Thyroid gland (tissue), 4 donors: ENCODE results near the gene MEOX2. TPM values are rescaled to one million over a fixed set of nuclear protein-coding genes. Genes with fewer than 3 reads are reported as not detected.

Source experiments
- DNase-seq, 2 donors: peaks; one replicate each; pipeline ENCODE4 v3.0.0-alpha.2; 2019
- H3K27ac ChIP-seq, 3 donors: fragments of 200-600 bp; sonication (generic); 1 replicate in 2 of 3; 2 replicates in 1 of 3; pipeline ENCODE4 v1.5.1; 2016 to 2019; ENCODE audit warnings: mild to moderate bottlenecking in 1 of 3, moderate library complexity in 1 of 3
- H3K27me3 ChIP-seq: fragments of 200-600 bp; sonication (generic); one replicate; pipeline ENCODE4 v1.5.1; 2019
- H3K36me3 ChIP-seq, 2 donors: fragments of 200-600 bp; sonication (generic); one replicate each; pipeline ENCODE4 v1.5.1; 2016 to 2019
- H3K4me1 ChIP-seq, 2 donors: fragments of 200-600 bp; sonication (generic); one replicate each; pipeline ENCODE4 v1.5.1; 2017 to 2019
- H3K4me3 ChIP-seq, 3 donors: fragments of 200-600 bp; sonication (generic); replicated peaks in 1 of 3; 1 replicate in 2 of 3; 2 replicates in 1 of 3; pipeline ENCODE4 v1.5.1; 2016; ENCODE audit warnings: mild to moderate bottlenecking in 1 of 3
- H3K9me3 ChIP-seq: fragments of 200-600 bp; sonication (generic); one replicate; pipeline ENCODE4 v1.5.1; 2017
- POLR2A ChIP-seq, 2 donors: fragments of 450-650 bp; IDR thresholded peaks; one replicate each; pipeline ENCODE4 v1.6.1; 2017; ENCODE audit warnings: antibody characterized with exemption in 2 of 2, mild to moderate bottlenecking in 2 of 2, moderate library complexity in 1 of 2
- WGBS, 2 donors: methylation state at CpG; one replicate each; pipeline ENCODE4 v1.1.5; 2017; 5-methylcytosine and 5-hydroxymethylcytosine counted together
- intact Hi-C: fragments of 100-400 bp; cut with DNase I; formaldehyde crosslinking; loops from one replicate; pipeline ENCODE4 v1.15.1; 2023
- total RNA-seq, 4 donors: library from RNA; depleted of rRNA; stranded (reverse); fragments of >200 nt; gene quantifications; one replicate each; pipeline ENCODE4 v1.2.3, GENCODE V29; 2016
- TF ChIP-seq, protein P1 (sequence below), 6 experiments: fragments of 200-600 bp in 3 of 6; fragments of 450-650 bp in 3 of 6; sonication (generic) in 3 of 6; IDR thresholded peaks; one replicate each; pipeline ENCODE4 v1.5.1; 2016 to 2019; ENCODE audit warnings: antibody characterized with exemption in 6 of 6, mild to moderate bottlenecking in 2 of 6, inconsistent platforms in 1 of 6, moderate library complexity in 1 of 6

The MEOX2 gene
- total RNA-seq, 4 donors from 2014 or later = 4.5 to 12.2 (median 7.8) TPM

DNA sequence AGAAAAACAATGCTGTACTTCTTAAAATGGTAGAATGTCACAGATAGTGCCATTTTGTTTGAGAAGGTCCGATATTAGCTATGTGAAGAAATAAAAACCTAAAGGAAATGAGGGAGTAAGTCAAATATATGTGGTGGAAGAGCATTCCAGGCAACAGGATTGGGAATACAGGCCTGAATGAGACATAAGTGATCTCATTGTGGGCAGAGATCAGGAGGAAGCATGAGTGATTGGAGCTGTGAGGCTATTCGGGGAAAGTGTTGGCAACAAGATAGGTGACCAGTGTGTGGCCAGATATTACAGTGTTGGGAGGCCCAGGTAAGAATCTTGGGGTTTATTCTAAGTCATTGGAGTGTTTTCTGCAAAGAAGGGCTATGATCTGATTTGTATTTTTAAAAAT, 83.4 kb downstream of the MEOX2 start:
- intact Hi-C loops = no loop called here
- H3K4me1 ChIP-seq = no peaks in the 10 kb centered on the region
- WGBS, 2 donors = 44 to 83% methylated on average over 2 of the region's 2 CpGs
- H3K27me3 ChIP-seq = no peaks in the 10 kb centered on the region
- H3K4me3 ChIP-seq = no peak overlapping the region
- no peaks in the 10 kb centered on the region for H3K9me3 ChIP-seq
- no peak for DNase-seq
- H3K27ac ChIP-seq = no peak overlapping the region
- TF ChIP-seq POLR2A (IDR thresholded peaks at IDR 0.05) = no peak
- TF ChIP-seq, protein P1, sequence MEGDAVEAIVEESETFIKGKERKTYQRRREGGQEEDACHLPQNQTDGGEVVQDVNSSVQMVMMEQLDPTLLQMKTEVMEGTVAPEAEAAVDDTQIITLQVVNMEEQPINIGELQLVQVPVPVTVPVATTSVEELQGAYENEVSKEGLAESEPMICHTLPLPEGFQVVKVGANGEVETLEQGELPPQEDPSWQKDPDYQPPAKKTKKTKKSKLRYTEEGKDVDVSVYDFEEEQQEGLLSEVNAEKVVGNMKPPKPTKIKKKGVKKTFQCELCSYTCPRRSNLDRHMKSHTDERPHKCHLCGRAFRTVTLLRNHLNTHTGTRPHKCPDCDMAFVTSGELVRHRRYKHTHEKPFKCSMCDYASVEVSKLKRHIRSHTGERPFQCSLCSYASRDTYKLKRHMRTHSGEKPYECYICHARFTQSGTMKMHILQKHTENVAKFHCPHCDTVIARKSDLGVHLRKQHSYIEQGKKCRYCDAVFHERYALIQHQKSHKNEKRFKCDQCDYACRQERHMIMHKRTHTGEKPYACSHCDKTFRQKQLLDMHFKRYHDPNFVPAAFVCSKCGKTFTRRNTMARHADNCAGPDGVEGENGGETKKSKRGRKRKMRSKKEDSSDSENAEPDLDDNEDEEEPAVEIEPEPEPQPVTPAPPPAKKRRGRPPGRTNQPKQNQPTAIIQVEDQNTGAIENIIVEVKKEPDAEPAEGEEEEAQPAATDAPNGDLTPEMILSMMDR (IDR thresholded peaks at IDR 0.05) = no peak
- H3K36me3 ChIP-seq = no peaks in the 10 kb centered on the region

DNA sequence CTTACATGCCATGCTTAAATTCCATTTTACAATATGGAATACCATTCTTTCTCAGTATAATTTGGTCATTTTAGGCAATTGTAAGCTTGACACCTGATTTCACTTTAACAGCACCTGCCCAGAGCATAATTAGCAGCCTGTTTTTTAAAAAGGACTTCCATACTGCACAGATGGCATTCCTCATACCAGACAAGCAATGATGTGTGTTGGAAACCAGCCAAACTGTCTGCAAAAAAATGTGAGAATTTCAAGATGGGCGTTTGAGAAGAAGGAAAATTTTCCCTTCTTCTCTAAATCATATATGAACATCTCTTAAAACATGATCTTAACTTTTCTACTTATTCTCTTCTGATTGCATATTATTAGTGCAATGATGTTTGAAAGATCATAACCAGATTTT, 84.2 kb downstream of the MEOX2 start:
- 31 to 37% methylated on average over 1 of the region's 1 CpG for WGBS, 2 donors
- TF ChIP-seq POLR2A (IDR thresholded peaks at IDR 0.05) = no peak
- TF ChIP-seq, protein P1 (IDR thresholded peaks at IDR 0.05) = no peak
- no peak for DNase-seq
- intact Hi-C loops = no loop called here
- Histone ChIP-seq H3K4me1 (no peaks in the 10 kb centered on the region), H3K36me3 (no peaks in the 10 kb centered on the region), H3K9me3 (no peaks in the 10 kb centered on the region), H3K27ac (no peak overlapping the region), H3K27me3 (no peaks in the 10 kb centered on the region), H3K4me3 (no peak overlapping the region)

DNA sequence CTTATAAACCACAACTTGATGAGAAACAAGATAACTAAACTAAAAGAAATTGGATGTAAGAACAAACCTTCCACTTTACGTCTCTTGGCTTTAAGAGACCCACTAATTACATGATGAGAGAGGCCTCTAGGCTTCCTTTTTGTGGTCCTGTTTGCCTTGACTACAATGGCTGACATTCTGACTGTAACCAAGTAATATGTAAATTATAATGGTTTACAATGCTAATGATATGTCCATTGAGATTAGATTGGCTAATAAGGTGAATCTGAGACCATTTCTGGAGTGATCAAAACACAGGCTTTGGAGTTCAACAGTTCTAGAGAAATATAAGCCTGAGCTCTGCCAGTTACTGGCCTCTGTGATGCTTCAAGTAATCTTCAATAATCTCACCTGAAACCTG, 85.3 kb downstream of the MEOX2 start:
- no peak for DNase-seq
- Histone ChIP-seq H3K27ac (no peak overlapping the region), H3K27me3 (no peaks in the 10 kb centered on the region), H3K4me3 (no peak overlapping the region), H3K36me3 (no peaks in the 10 kb centered on the region), H3K9me3 (no peaks in the 10 kb centered on the region), H3K4me1 (no peaks in the 10 kb centered on the region)
- no peak for TF ChIP-seq POLR2A (IDR thresholded peaks at IDR 0.05)
- TF ChIP-seq, protein P1 (IDR thresholded peaks at IDR 0.05) = no peak
- WGBS, 2 donors = 85 to 87% methylated on average over 1 of the region's 1 CpG
- intact Hi-C loops = no loop called here

DNA sequence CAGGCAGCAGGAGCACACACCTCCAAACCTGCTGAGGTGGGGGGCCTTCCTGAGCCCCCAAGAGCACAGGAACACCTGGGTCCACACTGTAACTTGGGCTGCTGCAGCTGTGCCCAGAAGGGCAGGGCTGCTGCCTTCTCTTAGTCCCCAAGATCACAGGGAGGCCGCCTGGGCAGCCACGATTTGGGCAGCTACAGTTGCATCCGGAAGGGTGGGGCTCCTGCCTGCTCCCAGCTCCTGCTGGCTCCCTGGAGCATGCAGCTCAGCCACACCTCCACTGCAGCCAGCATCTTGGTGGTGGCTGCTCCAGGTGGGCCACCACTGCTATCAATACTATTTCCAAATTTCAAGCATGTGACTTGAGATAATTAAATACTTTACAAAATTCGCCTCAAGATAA, 86.2 kb downstream of the MEOX2 start:
- intact Hi-C loops = no loop called here
- DNase-seq = no peak
- Histone ChIP-seq H3K4me3 (no peak overlapping the region), H3K9me3 (no peaks in the 10 kb centered on the region), H3K4me1 (no peaks in the 10 kb centered on the region), H3K36me3 (no peaks in the 10 kb centered on the region), H3K27me3 (no peaks in the 10 kb centered on the region), H3K27ac (no peak overlapping the region)
- no peak for TF ChIP-seq POLR2A (IDR thresholded peaks at IDR 0.05)
- TF ChIP-seq, protein P1 (IDR thresholded peaks at IDR 0.05) = no peak
- 50 to 76% methylated on average over 2 to 4 of the region's 4 CpGs for WGBS, 2 donors

DNA sequence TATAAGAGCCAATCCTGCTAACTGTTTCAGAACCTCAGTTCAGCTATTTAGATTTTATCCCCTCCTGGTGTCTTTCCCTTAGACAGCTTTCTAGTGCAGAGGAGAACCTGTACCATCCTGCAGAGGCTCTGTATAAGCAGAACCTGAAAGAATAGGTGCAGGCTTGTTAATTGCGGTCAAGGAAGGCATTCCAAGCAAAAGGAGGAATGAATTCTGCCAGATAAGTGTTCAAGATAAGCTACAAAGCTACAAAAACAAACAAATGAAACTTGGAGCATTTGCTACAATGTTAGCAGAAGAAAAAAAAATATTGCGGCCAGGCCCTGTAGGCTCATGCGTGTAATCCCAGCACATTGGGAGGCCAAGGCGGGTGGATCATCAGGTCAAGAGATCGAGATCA, 92.0 kb downstream of the MEOX2 start:
- WGBS, 2 donors = 58 to 67% methylated on average over 5 of the region's 5 CpGs
- DNase-seq = no peak
- Histone ChIP-seq H3K4me1 (no peaks in the 10 kb centered on the region), H3K36me3 (no peaks in the 10 kb centered on the region), H3K27me3 (no peaks in the 10 kb centered on the region), H3K4me3 (no peak overlapping the region), H3K9me3 (no peaks in the 10 kb centered on the region), H3K27ac (no peak overlapping the region)
- TF ChIP-seq POLR2A (IDR thresholded peaks at IDR 0.05) = no peak
- TF ChIP-seq, protein P1 (IDR thresholded peaks at IDR 0.05) = no peak
- intact Hi-C loops = no loop called here
